ENCODE measurements around the gene NHERF2.

- TF ChIP-seq CTCF (IDR thresholded peaks at IDR 0.05) = no peak
- no peak for TF ChIP-seq POLR2A (IDR thresholded peaks at IDR 0.05)
Measured at GRCh38 chr16:1991135-1991551, 35.6 kb upstream of the NHERF2 start.
